GM12892 (cell line): ENCODE data around the gene ING4.

Experiments
- DNase-seq: peaks from one replicate; pipeline ENCODE4 v3.0.0; 2011; ENCODE audit not compliant: insufficient read length
- FAIRE-seq: peaks from 2 replicates; lab custom pipeline; 2011; peaks lifted over from hg19 to GRCh38; lab: Jason Lieb, UNC
- POLR2A ChIP-seq: IDR thresholded peaks from 2 replicates; pipeline ENCODE4 v1.6.1; 2011; ENCODE audit warnings: low read depth, low read length, control low read depth
- POLR2AphosphoS5 ChIP-seq: IDR thresholded peaks from 2 replicates; pipeline ENCODE4 v1.6.1; 2011; ENCODE audit warnings: low read depth, low read length, control low read depth
- TAF1 ChIP-seq: IDR thresholded peaks from 2 replicates; pipeline ENCODE4 v1.6.1; 2011; ENCODE audit warnings: low read depth, mild to moderate bottlenecking, control low read depth, low read length, borderline replicate concordance

Gene ING4

GRCh38 chr12:6672143-6672542 lies 9.2 kb upstream of the ING4 start:
- FAIRE-seq (no peak), DNase-seq (no peak)
- no peak for TF ChIP-seq TAF1
- TF ChIP-seq POLR2AphosphoS5, result no peak
- no peak for TF ChIP-seq POLR2A

GRCh38 chr12:6667559-6668210 lies 4.8 kb upstream of the ING4 start:
- TF ChIP-seq POLR2AphosphoS5, result no peak
- no peak for TF ChIP-seq POLR2A
- no peak for TF ChIP-seq TAF1
- no peak for DNase-seq
- no peak for FAIRE-seq

GRCh38 chr12:6666211-6666610 lies 3.3 kb upstream of the ING4 start:
- no peak for DNase-seq
- no peak for TF ChIP-seq POLR2AphosphoS5
- peak; percentile 39; the same call in 1 of the 2 replicates for TF ChIP-seq POLR2A
- no peak for FAIRE-seq

GRCh38 chr12:6664902-6665301 lies 2.0 kb upstream of the ING4 start:
- TF ChIP-seq POLR2A (no peak), POLR2AphosphoS5 (no peak), TAF1 (no peak)
- DNase-seq (no peak), FAIRE-seq (no peak)

- FAIRE-seq (no peak), DNase-seq (peak; percentile 49)
- TF ChIP-seq POLR2AphosphoS5, result 0 out of 2 replicates have a peak, but pooled peaks have one; percentile 8
- no peak for TF ChIP-seq POLR2A
Observed at GRCh38 chr12:6662602-6662905, 365 bp downstream of the ING4 start.

GRCh38 chr12:6653987-6654386 lies 8.9 kb downstream of the ING4 start:
- FAIRE-seq (no peak), DNase-seq (no peak)
- no peak for TF ChIP-seq TAF1
- no peak for TF ChIP-seq POLR2AphosphoS5
- no peak for TF ChIP-seq POLR2A

GRCh38 chr12:6653342-6653741 lies 9.6 kb downstream of the ING4 start:
- TF ChIP-seq TAF1 (no peak), POLR2A (no peak), POLR2AphosphoS5 (no peak)
- FAIRE-seq (no peak), DNase-seq (no peak)

GRCh38 chr12:6652391-6652790 lies 10.5 kb downstream of the ING4 start:
- DNase-seq, result no peak
- no peak for TF ChIP-seq TAF1
- no peak for TF ChIP-seq POLR2AphosphoS5
- no peak for TF ChIP-seq POLR2A
- no peak for FAIRE-seq

- TF ChIP-seq POLR2AphosphoS5 (no peak), POLR2A (no peak), TAF1 (no peak)
- FAIRE-seq (no peak), DNase-seq (no peak)
Observed at GRCh38 chr12:6650832-6651231, 12.1 kb downstream of the ING4 start.

GRCh38 chr12:6647083-6647604 lies 15.8 kb downstream of the ING4 start, which contains the start of gene ACRBP:
Gene ACRBP, minus strand, starts transcription at chr12:6647432. Its CDS starts 66 bp downstream, at chr12:6647366.
- TF ChIP-seq POLR2A, result peak; percentile 38; the same call in 1 of the 2 replicates
- no peak for TF ChIP-seq POLR2AphosphoS5
- FAIRE-seq, result no peak
- peak; percentile 74 for DNase-seq

- FAIRE-seq (peak; percentile 64), DNase-seq (no peak)
- TF ChIP-seq POLR2AphosphoS5 (no peak), TAF1 (no peak), POLR2A (no peak)
Observed at GRCh38 chr12:6646276-6647082, 16.4 kb downstream of the ING4 start.

- DNase-seq (no peak), FAIRE-seq (no peak)
- TF ChIP-seq POLR2A, result no peak
- TF ChIP-seq TAF1, result no peak
- no peak for TF ChIP-seq POLR2AphosphoS5
Observed at GRCh38 chr12:6644903-6645302, 18.0 kb downstream of the ING4 start.
